WI38 (cell line): ENCODE data around the gene LPIN1.

Experiments
- H3K4me3 ChIP-seq: 2 replicates; pipeline ENCODE4 v1.5.1; 2011; ENCODE audit warnings: low read depth, mild to moderate bottlenecking, control low read depth, low read length
- CTCF ChIP-seq: IDR thresholded peaks from 2 replicates; pipeline ENCODE4 v1.5.1; 2012; ENCODE audit warnings: low read depth, mild to moderate bottlenecking, control low read depth, low read length

LPIN1 gene

GRCh38 chr2:11764359-11764758, 17.9 kb downstream of the LPIN1 start:
- H3K4me3 ChIP-seq, result no peak overlapping the region
- TF ChIP-seq CTCF, result no peak

GRCh38 chr2:11764920-11765319, 18.5 kb downstream of the LPIN1 start:
- no peak for TF ChIP-seq CTCF
- H3K4me3 ChIP-seq, result no peak overlapping the region

- no peak overlapping the region for H3K4me3 ChIP-seq
Measured at GRCh38 chr2:11765501-11765900, 19.1 kb downstream of the LPIN1 start.

GRCh38 chr2:11766016-11766415, 19.6 kb downstream of the LPIN1 start:
- no peak for TF ChIP-seq CTCF
- H3K4me3 ChIP-seq, result no peak overlapping the region

More at GRCh38 chr2:11765501-11765900, 19.1 kb downstream of the LPIN1 start:
- no peak for TF ChIP-seq CTCF

GRCh38 chr2:11767779-11768178, 21.3 kb downstream of the LPIN1 start:
- H3K4me3 ChIP-seq, result no peak overlapping the region
- no peak for TF ChIP-seq CTCF

GRCh38 chr2:11768946-11769345, 22.5 kb downstream of the LPIN1 start:
- no peak for TF ChIP-seq CTCF
- no peak overlapping the region for H3K4me3 ChIP-seq

- TF ChIP-seq CTCF, result no peak
- no peak overlapping the region for H3K4me3 ChIP-seq
Measured at GRCh38 chr2:11769516-11769915, 23.1 kb downstream of the LPIN1 start.
